Gastroesophageal sphincter (tissue), 3 donors: ENCODE data around the gene SH3BP2.

Experiments
- CTCF ChIP-seq, 4 experiments: fragments of 200-600 bp in 2 of 4; fragments of 450-650 bp in 2 of 4; sonication (generic) in 1 of 4; IDR thresholded peaks; one replicate each; pipeline ENCODE4 v1.5.1; 2017 to 2019; ENCODE audit warnings: antibody characterized with exemption in 4 of 4, mild to moderate bottlenecking in 2 of 4, moderate library complexity in 2 of 4
- POLR2A ChIP-seq, 2 donors: fragments of 450-650 bp; IDR thresholded peaks; one replicate each; pipeline ENCODE4 v1.6.1; 2017; ENCODE audit warnings: antibody characterized with exemption in 2 of 2, mild to moderate bottlenecking in 2 of 2, moderate library complexity in 1 of 2
- POLR2AphosphoS5 ChIP-seq: sonication (generic); formaldehyde crosslinking; IDR thresholded peaks from one replicate; pipeline ENCODE4 v1.6.1; 2017; ENCODE audit warnings: antibody characterized with exemption

GRCh38 chr4:2800691-2801596, 8.1 kb downstream of the SH3BP2 start:
- peak; percentile 51 for TF ChIP-seq POLR2AphosphoS5
- peak in 1 of 2 donors; percentile 19 for TF ChIP-seq POLR2A (IDR thresholded peaks at IDR 0.05)
- no peak for TF ChIP-seq CTCF (IDR thresholded peaks at IDR 0.05)
